Measurements from ENCODE around the gene NEMF.
"Not testable (repeated sequence)": the region's sequence is repeated elsewhere in the genome, so short reads cannot be mapped to it uniquely, and the experiment has no call there.

NEMF gene

GRCh38 chr14:49852301-49853157 is at the start of gene NEMF:
Gene NEMF, minus strand, starts transcription at chr14:49852788. Its CDS starts 35 bp downstream, at chr14:49852753.
- peak within 1 kb of the TSS; percentile 93 to 98 for H3K9ac ChIP-seq (ENCODE audit: low read depth in 1 of 2, low read length in 2 of 2)
- peaks cover 0 to 16% of the 10 kb centered on the region in 2 donors for H3K36me3 ChIP-seq (ENCODE audit: control insufficient read depth in 1 of 2, insufficient read depth in 2 of 2, low read length in 2 of 2)
- no peaks in the 10 kb centered on the region for H3K27me3 ChIP-seq (ENCODE audit: control insufficient read depth in 1 of 2, insufficient read depth in 2 of 2, low read length in 2 of 2)
- H3K27ac ChIP-seq (ENCODE audit: low read depth, low read length): peak within 1 kb of the TSS; percentile 83
- H3K9me3 ChIP-seq (ENCODE audit: control insufficient read depth in 1 of 2, low read length in 2 of 2): no peaks in the 10 kb centered on the region
- peak within 1 kb of the TSS; percentile 90 to 98 for H3K4me3 ChIP-seq (ENCODE audit: low read depth in 1 of 2, low read length in 2 of 2)
- peaks cover 4 to 7% of the 10 kb centered on the region in 2 donors for H3K4me1 ChIP-seq (ENCODE audit: control insufficient read depth in 1 of 2, insufficient read depth in 2 of 2, low read length in 2 of 2)

DNA sequence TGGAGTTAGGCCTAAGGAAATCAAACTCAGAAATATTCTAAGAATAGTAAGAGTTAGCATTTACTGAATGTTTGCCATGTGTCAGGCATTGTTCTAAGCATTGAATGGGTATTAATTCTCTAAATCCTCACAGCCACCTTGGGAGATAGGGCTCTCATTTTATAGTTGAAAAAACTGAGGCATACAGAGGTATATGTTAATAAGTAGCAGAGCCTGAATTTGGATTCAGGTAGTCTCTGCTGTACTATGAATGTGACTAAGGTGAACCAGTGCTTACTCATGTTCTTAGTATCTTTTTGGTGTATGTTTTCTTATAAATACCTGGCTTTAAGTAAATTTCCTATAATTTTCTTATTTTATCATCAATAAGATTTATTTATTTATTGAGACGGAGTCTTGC is 48.4 kb upstream of the NEMF start:
- H3K4me1 ChIP-seq (ENCODE audit: control insufficient read depth in 1 of 2, insufficient read depth in 2 of 2, low read length in 2 of 2): peaks cover 17 to 21% of the 10 kb centered on the region in 2 donors
- H3K27ac ChIP-seq (ENCODE audit: low read depth, low read length): no peak overlapping the region
- H3K36me3 ChIP-seq (ENCODE audit: control insufficient read depth in 1 of 2, insufficient read depth in 2 of 2, low read length in 2 of 2): peaks cover 0 to 5% of the 10 kb centered on the region in 2 donors
- no peak overlapping the region for H3K4me3 ChIP-seq (ENCODE audit: low read depth in 1 of 2, low read length in 2 of 2)
- H3K9me3 ChIP-seq (ENCODE audit: control insufficient read depth in 1 of 2, low read length in 2 of 2): no peaks in the 10 kb centered on the region
- no peak overlapping the region for H3K9ac ChIP-seq (ENCODE audit: low read depth in 1 of 2, low read length in 2 of 2)
- H3K27me3 ChIP-seq (ENCODE audit: control insufficient read depth in 1 of 2, insufficient read depth in 2 of 2, low read length in 2 of 2): no peaks in the 10 kb centered on the region

DNA sequence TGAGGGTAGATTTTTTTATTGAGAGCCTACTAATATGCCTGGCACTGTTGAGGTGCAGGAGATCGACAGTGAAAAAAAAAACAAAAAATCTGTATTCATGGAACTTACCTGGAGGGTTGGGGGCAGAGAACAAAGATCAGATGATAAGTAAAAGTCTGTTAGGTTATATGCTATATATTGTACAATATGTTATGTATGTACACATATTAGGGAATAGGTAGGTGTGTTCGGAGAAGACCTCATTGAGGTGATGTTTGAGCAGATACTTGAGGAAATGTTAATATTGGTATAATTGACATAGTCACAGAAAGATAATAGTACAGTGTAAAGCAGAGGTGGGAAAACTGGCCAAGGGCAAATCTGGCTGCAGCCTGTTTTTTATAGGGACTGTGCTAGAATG is 45.9 kb upstream of the NEMF start:
- H3K36me3 ChIP-seq (ENCODE audit: control insufficient read depth in 1 of 2, insufficient read depth in 2 of 2, low read length in 2 of 2): peaks cover 8 to 11% of the 10 kb centered on the region in 2 donors
- H3K27ac ChIP-seq (ENCODE audit: low read depth, low read length): no peak overlapping the region
- H3K9me3 ChIP-seq (ENCODE audit: control insufficient read depth in 1 of 2, low read length in 2 of 2): no peaks in the 10 kb centered on the region
- H3K27me3 ChIP-seq (ENCODE audit: control insufficient read depth in 1 of 2, insufficient read depth in 2 of 2, low read length in 2 of 2): no peaks in the 10 kb centered on the region
- H3K4me1 ChIP-seq (ENCODE audit: control insufficient read depth in 1 of 2, insufficient read depth in 2 of 2, low read length in 2 of 2): peaks cover 21% of the 10 kb centered on the region in 2 donors
- peak overlapping the region in 1 of 2 donors; percentile 45 for H3K4me3 ChIP-seq (ENCODE audit: low read depth in 1 of 2, low read length in 2 of 2)
- H3K9ac ChIP-seq (ENCODE audit: low read depth in 1 of 2, low read length in 2 of 2): peak overlapping the region in 1 of 2 donors; percentile 43

DNA sequence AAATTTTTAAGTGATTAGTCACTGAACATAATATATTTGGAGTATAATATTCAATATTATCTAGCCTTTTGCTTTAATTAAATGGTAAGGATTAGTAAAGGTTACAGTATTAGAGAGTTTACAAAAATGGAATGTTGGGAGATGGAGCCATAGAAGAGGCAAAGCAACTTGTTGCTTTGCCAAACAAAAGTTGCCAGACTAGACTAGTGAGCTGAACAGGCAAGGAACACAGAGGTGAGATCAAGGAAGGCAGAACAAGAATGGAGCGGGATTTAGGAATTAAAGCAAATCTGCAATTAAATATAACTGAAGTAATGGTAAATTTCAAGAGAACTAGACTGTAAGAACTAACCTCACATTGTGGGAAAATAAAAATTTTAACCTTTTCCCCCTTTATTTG is 45.4 kb upstream of the NEMF start:
- H3K27me3 ChIP-seq (ENCODE audit: control insufficient read depth in 1 of 2, insufficient read depth in 2 of 2, low read length in 2 of 2): no peaks in the 10 kb centered on the region
- H3K36me3 ChIP-seq (ENCODE audit: control insufficient read depth in 1 of 2, insufficient read depth in 2 of 2, low read length in 2 of 2): peaks cover 8 to 11% of the 10 kb centered on the region in 2 donors
- H3K9ac ChIP-seq (ENCODE audit: low read depth in 1 of 2, low read length in 2 of 2): peak overlapping the region; percentile 40 to 43
- H3K4me3 ChIP-seq (ENCODE audit: low read depth in 1 of 2, low read length in 2 of 2): peak overlapping the region; percentile 21 to 45
- H3K27ac ChIP-seq (ENCODE audit: low read depth, low read length): peak overlapping the region; percentile 25
- peaks cover 21% of the 10 kb centered on the region in 2 donors for H3K4me1 ChIP-seq (ENCODE audit: control insufficient read depth in 1 of 2, insufficient read depth in 2 of 2, low read length in 2 of 2)
- H3K9me3 ChIP-seq (ENCODE audit: control insufficient read depth in 1 of 2, low read length in 2 of 2): no peaks in the 10 kb centered on the region

DNA sequence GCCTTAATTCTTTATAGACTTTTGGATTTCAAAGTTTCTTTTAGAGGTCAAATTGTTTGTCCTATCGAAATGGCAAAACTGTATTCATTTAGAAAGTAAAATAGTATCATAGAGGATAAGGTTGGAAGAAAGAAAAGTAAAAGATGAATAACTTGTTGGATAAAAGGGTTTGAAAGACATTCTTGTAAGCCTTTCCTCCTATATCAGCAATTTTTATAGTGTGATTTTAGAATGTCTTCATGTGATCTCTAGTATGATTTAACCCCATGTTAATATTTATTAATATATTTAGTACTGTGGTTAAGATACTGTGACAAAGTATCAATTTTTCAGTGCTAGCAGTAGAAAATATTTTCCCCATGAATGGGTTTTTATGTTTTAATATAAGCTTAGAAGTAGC is 44.8 kb upstream of the NEMF start:
- H3K4me1 ChIP-seq (ENCODE audit: control insufficient read depth in 1 of 2, insufficient read depth in 2 of 2, low read length in 2 of 2): peaks cover 21% of the 10 kb centered on the region in 2 donors
- H3K27me3 ChIP-seq (ENCODE audit: control insufficient read depth in 1 of 2, insufficient read depth in 2 of 2, low read length in 2 of 2): no peaks in the 10 kb centered on the region
- H3K4me3 ChIP-seq (ENCODE audit: low read depth in 1 of 2, low read length in 2 of 2): peak overlapping the region; percentile 51 to 53
- no peak overlapping the region for H3K27ac ChIP-seq (ENCODE audit: low read depth, low read length)
- H3K9ac ChIP-seq (ENCODE audit: low read depth in 1 of 2, low read length in 2 of 2): peak overlapping the region in 1 of 2 donors; percentile 60
- H3K9me3 ChIP-seq (ENCODE audit: control insufficient read depth in 1 of 2, low read length in 2 of 2): no peaks in the 10 kb centered on the region
- H3K36me3 ChIP-seq (ENCODE audit: control insufficient read depth in 1 of 2, insufficient read depth in 2 of 2, low read length in 2 of 2): peaks cover 8 to 11% of the 10 kb centered on the region in 2 donors

DNA sequence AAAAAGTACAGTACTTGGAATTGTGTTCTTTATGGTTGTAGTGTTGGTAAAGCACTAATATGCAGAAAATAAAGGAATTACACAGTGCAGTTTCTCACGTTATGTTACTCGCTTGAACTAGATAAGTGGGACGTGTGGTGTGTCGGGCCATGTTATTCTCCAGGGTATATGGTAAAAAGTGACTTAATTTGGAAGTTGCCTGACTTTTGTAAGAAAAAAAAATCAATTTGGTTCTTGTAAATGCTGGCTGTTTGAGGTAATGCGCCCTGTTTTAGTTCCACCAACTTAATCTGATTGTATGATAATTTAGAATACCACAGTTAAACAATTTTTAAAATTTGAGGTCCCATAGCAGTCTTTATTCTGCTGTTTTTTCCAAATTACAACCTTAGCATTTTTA is 44.4 kb upstream of the NEMF start:
- Histone ChIP-seq H3K9ac (ENCODE audit: low read depth in 1 of 2, low read length in 2 of 2) (peak overlapping the region; percentile 28 to 60), H3K9me3 (ENCODE audit: control insufficient read depth in 1 of 2, low read length in 2 of 2) (no peaks in the 10 kb centered on the region), H3K27ac (ENCODE audit: low read depth, low read length) (no peak overlapping the region), H3K27me3 (ENCODE audit: control insufficient read depth in 1 of 2, insufficient read depth in 2 of 2, low read length in 2 of 2) (no peaks in the 10 kb centered on the region), H3K4me3 (ENCODE audit: low read depth in 1 of 2, low read length in 2 of 2) (peak overlapping the region; percentile 51 to 53), H3K36me3 (ENCODE audit: control insufficient read depth in 1 of 2, insufficient read depth in 2 of 2, low read length in 2 of 2) (peaks cover 8 to 11% of the 10 kb centered on the region in 2 donors), H3K4me1 (ENCODE audit: control insufficient read depth in 1 of 2, insufficient read depth in 2 of 2, low read length in 2 of 2) (peaks cover 21 to 24% of the 10 kb centered on the region in 2 donors)

DNA sequence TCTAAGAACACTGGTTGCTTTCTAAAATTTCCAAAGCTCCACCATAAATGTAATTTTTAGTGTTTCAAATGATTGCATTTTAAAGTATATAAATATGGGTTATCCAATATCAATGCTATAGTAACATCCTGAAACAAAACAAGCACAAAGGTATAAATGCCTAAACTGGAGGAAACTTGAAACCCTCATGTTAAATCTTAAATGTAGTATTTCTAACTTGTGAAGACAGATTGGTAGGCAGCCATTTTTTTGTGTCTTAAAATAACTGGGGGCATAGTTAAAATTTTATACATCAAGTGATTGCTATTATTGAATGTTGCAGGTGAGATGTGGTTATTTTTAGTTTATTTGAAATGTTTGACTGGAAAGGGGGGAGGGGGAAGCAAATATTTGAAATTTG is 43.7 kb upstream of the NEMF start:
- H3K9me3 ChIP-seq (ENCODE audit: control insufficient read depth in 1 of 2, low read length in 2 of 2); H3K27ac ChIP-seq (ENCODE audit: low read depth, low read length); H3K27me3 ChIP-seq (ENCODE audit: control insufficient read depth in 1 of 2, insufficient read depth in 2 of 2, low read length in 2 of 2): not testable (repeated sequence)
- peaks cover 8 to 11% of the 10 kb centered on the region in 2 donors for H3K36me3 ChIP-seq (ENCODE audit: control insufficient read depth in 1 of 2, insufficient read depth in 2 of 2, low read length in 2 of 2)
- peaks cover 21 to 28% of the 10 kb centered on the region in 2 donors for H3K4me1 ChIP-seq (ENCODE audit: control insufficient read depth in 1 of 2, insufficient read depth in 2 of 2, low read length in 2 of 2)
- H3K9ac ChIP-seq (ENCODE audit: low read depth in 1 of 2, low read length in 2 of 2): peak overlapping the region; percentile 28 to 91
- H3K4me3 ChIP-seq (ENCODE audit: low read depth in 1 of 2, low read length in 2 of 2): peak overlapping the region; percentile 66 to 97

- Histone ChIP-seq H3K4me3 (ENCODE audit: low read depth in 1 of 2, low read length in 2 of 2) (peak overlapping the region; percentile 66 to 97), H3K27me3 (ENCODE audit: control insufficient read depth in 1 of 2, insufficient read depth in 2 of 2, low read length in 2 of 2) (no peaks in the 10 kb centered on the region), H3K9ac (ENCODE audit: low read depth in 1 of 2, low read length in 2 of 2) (peak overlapping the region; percentile 58 to 91), H3K4me1 (ENCODE audit: control insufficient read depth in 1 of 2, insufficient read depth in 2 of 2, low read length in 2 of 2) (peaks cover 21 to 28% of the 10 kb centered on the region in 2 donors), H3K9me3 (ENCODE audit: control insufficient read depth in 1 of 2, low read length in 2 of 2) (no peaks in the 10 kb centered on the region), H3K36me3 (ENCODE audit: control insufficient read depth in 1 of 2, insufficient read depth in 2 of 2, low read length in 2 of 2) (peaks cover 8 to 11% of the 10 kb centered on the region in 2 donors), H3K27ac (ENCODE audit: low read depth, low read length) (no peak overlapping the region)
These were observed 42.9 kb upstream of the NEMF start for GRCh38 chr14:49895480-49895879.

DNA sequence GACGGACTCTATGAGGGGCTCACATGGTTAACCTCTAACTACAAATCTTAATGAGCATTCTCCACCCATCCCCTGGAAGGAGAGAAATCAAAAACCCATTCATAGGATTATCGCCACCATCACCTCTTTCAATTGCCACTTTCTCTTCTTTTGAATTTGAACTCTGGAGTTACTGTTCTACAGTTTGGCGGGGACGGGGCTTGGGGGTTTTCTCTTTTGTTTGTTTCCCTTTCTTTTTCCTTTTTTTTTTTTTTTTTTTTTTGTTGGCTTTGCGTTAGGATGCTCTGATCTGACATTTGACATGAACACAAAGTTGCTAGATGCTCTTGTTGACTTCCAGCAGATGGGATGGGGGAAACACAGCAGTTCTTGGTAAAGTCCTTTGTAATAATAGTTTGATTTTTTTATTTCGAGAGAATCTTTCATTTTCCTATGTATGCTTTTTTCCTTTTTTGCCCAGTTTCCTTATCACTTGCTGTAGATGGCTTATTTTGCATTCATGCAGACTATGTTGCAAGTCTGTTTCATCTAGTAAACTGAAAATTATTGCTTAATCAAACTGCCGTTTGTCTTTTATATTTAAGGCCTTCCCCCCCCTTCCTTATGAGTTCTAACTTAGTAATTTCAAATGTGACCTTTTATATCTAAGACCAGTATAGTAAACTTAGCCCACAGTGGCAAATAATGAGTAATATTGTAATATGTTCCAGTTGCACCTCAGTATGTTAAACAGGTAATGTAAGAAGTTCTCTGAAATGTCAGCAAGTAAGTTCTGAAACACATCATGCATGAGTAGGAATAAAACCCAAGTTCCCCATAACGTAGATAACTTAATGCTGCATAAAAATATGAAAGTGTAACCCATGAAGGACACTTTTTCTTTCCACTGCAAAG is 41.9 kb upstream of the NEMF start:
- Histone ChIP-seq H3K4me1 (ENCODE audit: control insufficient read depth in 1 of 2, insufficient read depth in 2 of 2, low read length in 2 of 2) (peaks cover 21 to 28% of the 10 kb centered on the region in 2 donors), H3K4me3 (ENCODE audit: low read depth in 1 of 2, low read length in 2 of 2) (peak overlapping the region; percentile 66 to 97), H3K9ac (ENCODE audit: low read depth in 1 of 2, low read length in 2 of 2) (peak overlapping the region; percentile 91 to 99), H3K27ac (ENCODE audit: low read depth, low read length) (peak overlapping the region; percentile 100), H3K36me3 (ENCODE audit: control insufficient read depth in 1 of 2, insufficient read depth in 2 of 2, low read length in 2 of 2) (peaks cover 8 to 11% of the 10 kb centered on the region in 2 donors)
- not testable (repeated sequence) for H3K9me3 ChIP-seq (ENCODE audit: control insufficient read depth in 1 of 2, low read length in 2 of 2); H3K27me3 ChIP-seq (ENCODE audit: control insufficient read depth in 1 of 2, insufficient read depth in 2 of 2, low read length in 2 of 2)
